HEK293T (cell line): ENCODE results near the gene TPCN2.

Experiments used
- BHLHE40 ChIP-seq: fragments of 450-650 bp; IDR thresholded peaks from 2 replicates; pipeline ENCODE4 v1.6.1; 2016; ENCODE audit warnings: mild to moderate bottlenecking, moderate library complexity, borderline replicate concordance
- CTBP1 ChIP-seq: fragments of 450-650 bp; IDR thresholded peaks from 2 replicates; pipeline ENCODE4 v1.6.1; 2016; ENCODE audit warnings: borderline replicate concordance
- ELF4 ChIP-seq: fragments of 450-650 bp; IDR thresholded peaks from 2 replicates; pipeline ENCODE4 v1.6.1; 2017; ENCODE audit warnings: antibody characterized with exemption
- FOXK2 ChIP-seq: fragments of 450-650 bp; IDR thresholded peaks from 2 replicates; pipeline ENCODE4 v1.6.1; 2016; ENCODE audit warnings: mild to moderate bottlenecking
- FOXM1 ChIP-seq: fragments of 450-650 bp; IDR thresholded peaks from 2 replicates; pipeline ENCODE4 v1.6.1; 2017; ENCODE audit warnings: mild to moderate bottlenecking, borderline replicate concordance
- HDGF ChIP-seq: fragments of 450-650 bp; IDR thresholded peaks from 2 replicates; pipeline ENCODE4 v1.6.1; 2017; ENCODE audit warnings: antibody characterized with exemption, borderline replicate concordance
- L3MBTL2 ChIP-seq: fragments of 450-650 bp; conservative IDR thresholded peaks from 2 replicates; pipeline ENCODE4 v1.6.1; 2016; ENCODE audit warnings: mild to moderate bottlenecking
- LEF1 ChIP-seq: fragments of 450-650 bp; IDR thresholded peaks from 2 replicates; pipeline ENCODE4 v1.6.1; 2017; ENCODE audit warnings: mild to moderate bottlenecking, borderline replicate concordance
- PKNOX1 ChIP-seq: fragments of 450-650 bp; IDR thresholded peaks from 2 replicates; pipeline ENCODE4 v1.6.1; 2016
- SP1 ChIP-seq: fragments of 450-650 bp; IDR thresholded peaks from 2 replicates; pipeline ENCODE4 v1.6.1; 2017
- SUZ12 ChIP-seq: fragments of 450-650 bp; IDR thresholded peaks from 2 replicates; pipeline ENCODE4 v1.6.1; 2016; ENCODE audit warnings: mild to moderate bottlenecking
- TARDBP ChIP-seq: fragments of 450-650 bp; IDR thresholded peaks from 2 replicates; pipeline ENCODE4 v1.6.1; 2016
- ZNF384 ChIP-seq: fragments of 450-650 bp; IDR thresholded peaks from 2 replicates; pipeline ENCODE4 v1.6.1; 2016

DNA sequence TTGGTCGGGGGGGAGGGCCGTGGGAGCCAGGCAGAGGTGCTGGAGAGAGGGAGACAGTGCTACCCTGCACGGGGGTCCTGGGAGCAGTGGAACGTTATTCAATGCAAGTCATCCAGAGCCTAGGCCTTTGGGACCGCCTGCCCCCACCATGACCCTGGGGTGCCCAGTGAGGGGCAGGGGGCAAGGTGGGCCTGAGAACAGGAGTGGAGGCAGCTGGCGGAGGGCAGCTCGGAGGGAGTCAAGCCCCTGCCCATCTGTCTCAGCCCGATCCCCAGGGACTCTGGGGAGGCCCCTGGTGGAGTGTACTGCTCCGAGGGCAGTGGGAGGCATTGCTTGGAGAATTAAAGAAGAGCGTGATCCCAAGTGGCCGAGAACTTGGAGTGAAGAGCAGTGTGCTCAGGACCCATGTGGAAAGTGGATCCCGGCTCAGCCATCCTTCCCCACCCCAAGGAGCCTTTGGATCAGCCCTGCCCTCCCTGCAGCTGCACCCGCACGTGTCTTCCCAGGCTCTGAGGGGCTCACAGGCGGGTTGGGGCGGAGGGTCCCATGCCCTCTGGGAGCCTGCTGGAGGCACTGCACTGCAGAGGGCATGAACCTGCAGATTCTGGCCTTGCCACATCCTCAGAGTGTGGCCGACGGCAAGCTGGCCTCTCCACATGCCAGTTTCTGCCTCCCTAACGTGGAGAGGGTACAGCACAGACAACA is 73.0 kb downstream of the TPCN2 start:
- TF ChIP-seq SP1 (no peak), FOXM1 (no peak), TARDBP (no peak), SUZ12 (no peak), CTBP1 (no peak), ELF4 (no peak), FOXK2 (no peak), PKNOX1 (no peak), BHLHE40 (no peak), HDGF (no peak), ZNF384 (no peak), LEF1 (no peak), L3MBTL2 (no peak)
